HTERT RPE-1 (cell line): ENCODE results near the gene PRSS12.
"Not testable (repeated sequence)": the region's sequence is repeated elsewhere in the genome, so short reads cannot be mapped to it uniquely, and the experiment has no call there.

Experiments
- in situ Hi-C: fragments of 300-500 bp; cut with MboI; formaldehyde crosslinking; loops from 4 replicates; pipeline ENCODE4 v1.14.3; 2020; ENCODE audit warnings: low sequenced_read_pairs

The PRSS12 gene, protein sequence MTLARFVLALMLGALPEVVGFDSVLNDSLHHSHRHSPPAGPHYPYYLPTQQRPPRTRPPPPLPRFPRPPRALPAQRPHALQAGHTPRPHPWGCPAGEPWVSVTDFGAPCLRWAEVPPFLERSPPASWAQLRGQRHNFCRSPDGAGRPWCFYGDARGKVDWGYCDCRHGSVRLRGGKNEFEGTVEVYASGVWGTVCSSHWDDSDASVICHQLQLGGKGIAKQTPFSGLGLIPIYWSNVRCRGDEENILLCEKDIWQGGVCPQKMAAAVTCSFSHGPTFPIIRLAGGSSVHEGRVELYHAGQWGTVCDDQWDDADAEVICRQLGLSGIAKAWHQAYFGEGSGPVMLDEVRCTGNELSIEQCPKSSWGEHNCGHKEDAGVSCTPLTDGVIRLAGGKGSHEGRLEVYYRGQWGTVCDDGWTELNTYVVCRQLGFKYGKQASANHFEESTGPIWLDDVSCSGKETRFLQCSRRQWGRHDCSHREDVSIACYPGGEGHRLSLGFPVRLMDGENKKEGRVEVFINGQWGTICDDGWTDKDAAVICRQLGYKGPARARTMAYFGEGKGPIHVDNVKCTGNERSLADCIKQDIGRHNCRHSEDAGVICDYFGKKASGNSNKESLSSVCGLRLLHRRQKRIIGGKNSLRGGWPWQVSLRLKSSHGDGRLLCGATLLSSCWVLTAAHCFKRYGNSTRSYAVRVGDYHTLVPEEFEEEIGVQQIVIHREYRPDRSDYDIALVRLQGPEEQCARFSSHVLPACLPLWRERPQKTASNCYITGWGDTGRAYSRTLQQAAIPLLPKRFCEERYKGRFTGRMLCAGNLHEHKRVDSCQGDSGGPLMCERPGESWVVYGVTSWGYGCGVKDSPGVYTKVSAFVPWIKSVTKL

GRCh38 chr4:118352843-118353533, at the start of gene PRSS12:
TSS of gene PRSS12 (minus strand) at chr4:118353003. CDS start at chr4:118352720, 283 bp downstream.
- in situ Hi-C loops: no loop called here

- in situ Hi-C loops: no loop called here
Measured at GRCh38 chr4:118400356-118400755, 47.6 kb upstream of the PRSS12 start.

GRCh38 chr4:118399883-118400282, 47.1 kb upstream of the PRSS12 start:
- in situ Hi-C loops: not testable (repeated sequence)

GRCh38 chr4:118398226-118399090, 45.7 kb upstream of the PRSS12 start:
- in situ Hi-C loops: no loop called here

GRCh38 chr4:118397623-118397979, 44.8 kb upstream of the PRSS12 start:
- in situ Hi-C loops: no loop called here

DNA sequence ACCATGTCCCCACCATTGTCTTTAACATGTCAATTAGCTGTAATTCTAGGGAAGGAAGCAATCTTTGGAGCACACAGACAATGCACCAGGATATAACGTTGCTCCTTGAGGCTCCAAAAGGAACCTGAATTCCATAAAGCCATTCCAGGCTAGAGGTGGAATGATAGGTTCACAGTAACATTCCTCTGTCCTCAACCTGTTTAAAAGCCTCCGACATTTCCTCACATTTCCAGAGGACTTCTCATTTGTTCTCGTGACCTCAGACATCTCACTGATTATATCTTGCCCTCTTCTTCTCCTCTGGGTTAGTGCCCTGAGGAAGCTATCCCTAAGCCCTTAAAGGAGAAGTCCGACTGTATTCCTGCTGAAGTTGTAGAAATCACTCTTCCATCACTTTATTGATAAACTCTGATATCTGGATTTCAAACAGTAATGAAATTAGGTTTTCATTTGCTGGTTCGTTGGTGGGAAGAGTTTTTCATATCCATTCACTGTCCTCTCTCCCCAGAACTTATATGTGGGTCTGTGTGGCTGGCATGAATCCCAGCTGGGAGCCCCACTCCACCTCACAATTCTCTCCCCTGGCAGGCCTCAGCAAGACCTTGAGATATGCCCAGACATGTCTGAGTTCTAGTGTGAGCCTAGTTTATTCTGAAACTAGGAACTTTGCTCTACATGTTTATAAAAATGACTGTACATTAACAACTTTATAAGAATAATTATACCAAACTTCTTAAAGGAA, 44.2 kb upstream of the PRSS12 start:
- in situ Hi-C loops: no loop called here

DNA sequence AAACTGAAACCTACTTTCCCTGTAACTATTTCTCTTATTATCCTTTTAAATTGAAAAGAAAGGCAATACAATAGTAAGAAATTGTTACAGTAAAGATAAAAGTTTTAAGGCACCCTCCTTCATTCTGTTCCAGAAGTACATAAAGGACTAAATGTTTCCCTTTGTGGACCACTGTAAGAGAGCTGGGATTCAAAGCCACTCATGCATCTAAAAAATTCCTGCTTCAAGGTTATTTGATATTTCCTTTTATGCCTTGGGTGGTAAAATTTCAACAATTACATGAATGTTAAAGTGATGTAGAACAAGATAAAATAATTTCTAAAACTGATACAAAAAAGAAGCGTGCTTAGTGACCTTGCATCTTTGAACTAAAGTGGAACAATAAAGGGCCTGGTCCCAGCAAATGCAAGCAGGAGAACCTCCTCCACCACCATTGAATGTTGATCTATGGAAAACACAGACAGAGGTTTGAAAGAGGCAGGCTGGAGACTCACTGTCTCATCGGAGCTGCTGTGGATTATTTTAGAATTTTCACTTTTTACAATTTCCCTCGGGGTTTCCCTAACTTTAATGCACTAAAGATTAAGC, 42.3 kb upstream of the PRSS12 start:
- in situ Hi-C loops: no loop called here

GRCh38 chr4:118392509-118392908, 39.7 kb upstream of the PRSS12 start:
- in situ Hi-C loops: not testable (repeated sequence)

DNA sequence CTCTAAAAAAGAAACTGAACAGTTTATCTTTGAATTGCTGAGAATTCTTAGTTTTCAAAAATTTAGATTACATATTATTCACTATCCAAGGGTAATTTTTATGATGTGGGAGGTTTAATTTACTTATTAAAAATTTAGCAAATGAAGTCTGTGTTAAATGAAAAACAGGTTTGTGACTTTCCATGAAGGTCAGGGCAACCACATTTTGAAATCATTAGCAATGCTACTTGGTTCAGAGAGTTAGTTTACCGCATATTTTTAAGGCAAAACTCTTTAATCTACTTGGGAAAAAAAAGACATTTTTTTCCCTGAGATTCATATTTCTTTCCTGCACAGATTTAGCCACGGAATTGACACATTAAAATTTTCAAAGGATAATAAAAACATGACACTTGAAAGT, 37.3 kb upstream of the PRSS12 start:
- in situ Hi-C loops: no loop called here

DNA sequence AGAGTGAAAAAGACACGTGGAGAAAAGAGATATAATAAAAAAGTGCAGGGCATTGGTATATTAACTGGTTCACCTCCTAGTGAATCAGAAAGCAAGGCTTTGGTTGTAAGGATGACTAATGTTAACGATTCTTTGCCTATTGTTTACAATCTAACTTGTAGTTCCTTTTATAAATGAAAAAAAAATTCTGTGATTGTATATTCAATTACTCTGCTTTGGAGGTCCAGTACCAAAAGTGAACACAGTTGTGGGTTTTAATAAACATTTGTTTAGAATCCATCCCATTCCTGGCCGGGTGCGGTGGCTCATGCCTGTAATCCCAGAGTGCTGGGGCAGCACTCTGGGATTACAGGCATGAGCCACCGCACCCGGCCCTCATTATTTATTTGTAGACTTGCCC, 36.9 kb upstream of the PRSS12 start:
- in situ Hi-C loops: no loop called here

- in situ Hi-C loops: no loop called here
Measured at GRCh38 chr4:118388606-118389005, 35.8 kb upstream of the PRSS12 start.

DNA sequence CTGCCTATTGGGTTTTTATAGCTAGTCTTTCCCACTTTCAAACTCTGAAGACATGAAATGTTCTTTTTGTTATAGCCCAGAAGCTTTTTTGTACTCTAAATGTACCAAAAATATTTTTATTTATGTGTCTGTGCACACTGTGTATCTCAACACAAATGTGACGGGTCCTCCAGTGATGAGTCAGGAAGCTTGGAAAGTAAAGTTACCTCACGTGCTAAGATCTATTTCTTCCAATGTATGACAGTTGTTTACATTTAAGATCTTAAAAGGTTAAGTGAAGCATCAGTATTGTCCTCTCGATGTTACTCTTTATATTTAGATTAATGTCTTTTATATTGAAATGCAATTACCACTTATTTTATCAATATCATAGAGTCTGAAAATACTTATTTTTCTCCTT, 29.1 kb upstream of the PRSS12 start:
- in situ Hi-C loops: no loop called here

DNA sequence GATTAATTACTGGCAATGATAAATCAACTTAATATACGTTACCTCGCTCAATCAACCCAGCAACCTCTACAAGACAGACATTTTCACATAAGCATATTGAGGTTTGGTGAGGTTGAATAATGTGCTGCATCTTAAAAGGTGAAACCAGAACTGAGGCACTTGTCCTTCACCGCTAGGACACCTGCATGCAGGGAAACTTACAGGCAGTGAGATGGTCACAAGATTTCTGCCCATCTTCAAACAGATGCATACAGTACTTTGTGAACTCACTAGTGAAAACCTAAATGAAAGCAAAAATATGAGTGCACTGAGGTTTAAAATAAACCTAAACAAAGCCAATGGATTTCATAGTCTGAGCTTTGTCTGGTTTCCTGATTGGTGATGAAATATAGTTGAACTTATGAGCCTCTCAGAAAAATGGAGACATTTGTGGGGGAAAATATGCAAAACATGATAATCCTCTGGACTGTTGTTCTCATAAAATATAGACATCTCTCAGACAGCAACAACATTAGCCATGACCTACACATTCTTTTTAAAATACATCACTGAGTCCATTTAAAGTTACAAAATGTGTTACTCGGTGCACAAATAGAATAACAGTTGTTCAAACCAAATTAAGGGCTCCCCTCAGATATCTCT, 20.9 kb upstream of the PRSS12 start:
- in situ Hi-C loops: no loop called here

- in situ Hi-C loops: no loop called here
Measured at GRCh38 chr4:118372251-118372650, 19.4 kb upstream of the PRSS12 start.

DNA sequence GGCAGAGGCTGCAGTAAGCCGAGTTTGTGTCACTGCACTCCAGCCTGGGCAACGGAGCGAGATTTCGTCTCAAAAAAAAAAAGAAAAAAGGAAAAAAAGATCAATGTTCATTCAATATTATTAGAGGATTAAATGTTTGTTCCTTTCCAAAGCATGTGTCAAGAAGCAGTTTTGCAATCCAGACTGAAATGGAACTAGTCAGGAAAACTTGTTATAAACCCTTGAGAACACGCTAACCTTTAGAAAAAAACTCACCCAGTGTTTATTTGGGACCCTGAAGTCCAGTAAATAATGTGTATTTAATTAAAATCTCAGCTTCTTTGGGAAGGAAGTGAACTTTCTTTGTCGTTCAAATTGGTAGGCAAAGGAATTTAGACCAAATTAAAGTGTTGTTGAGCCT, 16.4 kb upstream of the PRSS12 start:
- in situ Hi-C loops: no loop called here

DNA sequence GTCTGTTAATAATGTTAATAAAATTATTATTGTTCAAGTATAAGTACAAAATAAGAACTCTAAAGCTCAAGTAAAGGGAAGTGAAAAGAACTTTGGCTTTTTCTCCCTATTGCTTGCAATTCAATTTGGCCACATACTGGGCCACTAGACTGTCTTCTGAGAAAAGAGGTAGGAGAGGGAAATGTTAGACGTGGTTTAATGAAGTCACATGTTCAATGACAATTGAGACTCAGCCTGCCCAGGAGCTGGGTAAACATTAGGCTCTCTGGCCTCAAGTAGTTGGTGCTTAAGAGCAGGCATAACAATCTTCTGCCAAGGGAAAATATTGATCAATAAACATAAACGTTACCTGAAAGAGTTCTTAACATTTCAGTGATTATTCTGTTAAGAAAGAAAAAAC, 15.1 kb upstream of the PRSS12 start:
- in situ Hi-C loops: no loop called here

DNA sequence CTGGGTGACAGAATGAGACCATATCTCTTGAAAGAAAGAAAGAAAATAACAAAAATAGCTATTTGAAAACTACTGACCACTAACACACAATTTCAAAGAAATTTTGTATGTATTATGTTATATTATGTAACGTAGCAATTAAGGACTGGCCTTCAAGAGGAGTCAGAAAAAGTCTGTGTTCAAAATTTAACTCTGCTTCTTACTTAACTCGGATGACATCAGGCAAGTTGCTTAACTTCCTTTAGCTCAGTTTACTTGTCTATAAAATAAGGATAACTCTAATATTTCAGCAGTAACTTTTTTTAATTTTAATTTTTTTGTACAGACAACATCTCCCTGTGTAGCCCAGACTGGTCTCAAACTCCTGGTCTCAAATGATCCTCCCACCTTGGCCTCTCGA, 14.6 kb upstream of the PRSS12 start:
- in situ Hi-C loops: no loop called here

GRCh38 chr4:118363166-118363565, 10.4 kb upstream of the PRSS12 start:
- in situ Hi-C loops: no loop called here

GRCh38 chr4:118361192-118361591, 8.4 kb upstream of the PRSS12 start:
- in situ Hi-C loops: no loop called here
